Erythroblast (primary cell): ENCODE results near the gene RGMA.

ENCODE experiments used
- GATA1 ChIP-seq: IDR thresholded peaks from 2 replicates; pipeline ENCODE4 v1.6.1; 2011; ENCODE audit warnings: low read depth, mild to moderate bottlenecking, control low read depth, low read length, moderate library complexity
- POLR2A ChIP-seq: IDR thresholded peaks from 2 replicates; pipeline ENCODE4 v1.6.1; 2011; ENCODE audit warnings: mild to moderate bottlenecking, low read length

DNA sequence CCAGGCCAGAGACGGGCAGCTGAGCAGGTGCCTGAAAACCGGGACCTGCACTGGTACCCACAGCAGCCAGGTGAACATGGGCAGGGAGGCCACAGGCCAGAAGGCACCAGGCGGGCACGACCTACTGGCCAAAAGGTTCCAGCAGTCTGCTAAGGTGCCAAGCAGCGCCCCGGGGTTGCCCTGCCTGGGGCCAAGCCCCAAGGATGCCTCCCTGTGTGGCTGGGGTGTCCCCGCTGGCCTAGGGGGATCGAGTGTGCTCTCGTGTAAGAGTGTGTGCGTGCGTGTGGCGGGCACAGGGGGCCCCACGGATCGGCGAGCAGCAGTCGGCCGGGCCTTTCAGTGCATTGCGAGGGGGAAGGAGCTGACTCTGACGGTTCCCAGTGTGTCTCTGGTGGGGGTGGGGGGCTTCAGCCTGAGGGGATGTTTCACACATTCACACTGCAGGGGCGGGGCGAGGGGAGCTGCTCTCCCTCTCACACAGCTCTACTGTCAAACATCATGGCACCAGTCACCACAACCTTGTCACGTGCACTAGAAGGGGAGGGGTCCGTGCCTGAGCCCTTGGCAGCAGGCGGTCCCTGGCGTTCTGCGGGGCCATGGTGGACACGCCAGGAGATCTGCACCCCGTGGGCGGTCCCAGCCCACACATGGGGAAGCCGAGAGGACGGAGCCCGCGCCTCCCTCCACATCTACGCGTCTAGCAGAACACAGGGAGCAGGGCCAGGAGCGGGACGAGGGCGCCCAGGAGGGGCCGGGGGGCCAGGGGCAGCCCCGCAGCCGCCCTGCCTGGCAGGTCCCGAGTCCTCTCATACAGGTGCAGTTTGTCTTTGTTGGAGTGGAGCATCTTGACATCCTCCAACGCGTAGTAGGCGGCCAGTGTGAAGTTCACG lies 44.5 kb downstream of the RGMA start:
- TF ChIP-seq POLR2A = no peak
- no peak for TF ChIP-seq GATA1
